IMR-90 (cell line): ENCODE results near the gene ASB4. TPM values are rescaled to one million over a fixed set of nuclear protein-coding genes. Genes with fewer than 3 reads are reported as not detected.

Experiments
- ATAC-seq: fragments of 200-7000 bp; cut with Tn5 transposase; 2 replicates; pipeline ENCODE4 v1.9.1; 2020; ENCODE audit warnings: low read depth, mild to moderate bottlenecking, moderate library complexity
- BruUV-seq: library from RNA; stranded (reverse); fragments of 400-500 nt; replicated peaks from 2 replicates; lab custom pipeline; 2021; lab: Mats Ljungman, UMichigan
- CTCF ChIA-PET: fragments of 300-600 bp; formaldehyde crosslinking; extraction: SDS; loops from one replicate; lab custom pipeline; 2021; ENCODE audit warnings: antibody characterized with exemption; lab: Yijun Ruan, JAX
- POLR2A ChIA-PET: fragments of 300-600 bp; sonication (Branson Sonifier 250); formaldehyde crosslinking; loops from one replicate; lab custom pipeline; 2022; ENCODE audit warnings: antibody characterized with exemption; ENCODE audit not compliant: unreplicated experiment; lab: Charles Lee
- DNase-seq: peaks from one replicate; pipeline ENCODE4 v3.0.0; 2013
- H2AFZ ChIP-seq: replicated peaks from 2 replicates; pipeline ENCODE3; 2013; ENCODE audit warnings: low read length, mild to moderate bottlenecking; ENCODE audit not compliant: poor library complexity
- H2AK5ac ChIP-seq: 2 replicates; pipeline ENCODE4 v1.6.1; 2013; ENCODE audit warnings: low read depth, low read length, inconsistent platforms
- H2AK9ac ChIP-seq: replicated peaks from 2 replicates; pipeline ENCODE3; 2013; ENCODE audit warnings: mild to moderate bottlenecking, low read depth, low read length, moderate library complexity; ENCODE audit not compliant: poor library complexity
- H2BK120ac ChIP-seq: 2 replicates; pipeline ENCODE4 v1.6.1; 2013; ENCODE audit warnings: low read depth, low read length, inconsistent platforms
- H2BK15ac ChIP-seq: 3 replicates; pipeline ENCODE4 v1.6.1; 2013; ENCODE audit warnings: low read depth, low read length, inconsistent platforms
- H2BK20ac ChIP-seq: 2 replicates; pipeline ENCODE4 v1.6.1; 2013; ENCODE audit warnings: low read depth, mild to moderate bottlenecking, inconsistent platforms, low read length, moderate library complexity
- H2BK5ac ChIP-seq: 2 replicates; pipeline ENCODE4 v1.6.1; 2013; ENCODE audit warnings: mild to moderate bottlenecking, low read depth, low read length, inconsistent platforms; ENCODE audit not compliant: poor library complexity, severe bottlenecking
- H3K14ac ChIP-seq: replicated peaks from 2 replicates; pipeline ENCODE4 v1.6.1; 2013; ENCODE audit warnings: low read depth, low read length, inconsistent platforms
- H3K18ac ChIP-seq: 2 replicates; pipeline ENCODE4 v1.6.1; 2013; ENCODE audit warnings: low read depth, low read length, control low read depth
- H3K23ac ChIP-seq: 2 replicates; pipeline ENCODE4 v1.6.1; 2013; ENCODE audit warnings: low read depth, low read length, inconsistent platforms
- H3K27ac ChIP-seq: 2 replicates; pipeline ENCODE4 v1.5.1; 2013; ENCODE audit warnings: mild to moderate bottlenecking, control low read depth, low read length; ENCODE audit not compliant: insufficient read depth
- H3K27me3 ChIP-seq: 2 replicates; pipeline ENCODE4 v1.6.1; 2013; ENCODE audit warnings: low read length; ENCODE audit not compliant: control insufficient read depth, insufficient read depth
- H3K36me3 ChIP-seq: 2 replicates; pipeline ENCODE4 v1.6.1; 2013; ENCODE audit warnings: low read length, mixed read lengths; ENCODE audit not compliant: control insufficient read depth, insufficient read depth
- H3K4ac ChIP-seq: 2 replicates; pipeline ENCODE4 v1.6.1; 2013; ENCODE audit warnings: low read depth, low read length, inconsistent platforms
- H3K4me1 ChIP-seq: 2 replicates; pipeline ENCODE4 v1.6.1; 2013; ENCODE audit warnings: low read length, mixed read lengths; ENCODE audit not compliant: control insufficient read depth, insufficient read depth
- H3K4me2 ChIP-seq: 2 replicates; pipeline ENCODE4 v1.6.1; 2013; ENCODE audit warnings: low read depth, mild to moderate bottlenecking, control low read depth, low read length, moderate library complexity
- H3K4me3 ChIP-seq: 2 replicates; pipeline ENCODE4 v1.5.1; 2013; ENCODE audit warnings: low read depth, mild to moderate bottlenecking, control low read depth, low read length, moderate library complexity; ENCODE audit not compliant: insufficient read depth
- H3K56ac ChIP-seq: 2 replicates; pipeline ENCODE4 v1.6.1; 2013; ENCODE audit warnings: low read length, inconsistent platforms; ENCODE audit not compliant: insufficient read depth; ENCODE audit errors: extremely low read depth
- H3K79me1 ChIP-seq, 2 experiments: 2 replicates each; pipeline ENCODE4 v1.6.1; 2013; ENCODE audit warnings: low read length in 2 of 2, inconsistent platforms in 1 of 2, low read depth in 1 of 2
- H3K9ac ChIP-seq: 2 replicates; pipeline ENCODE4 v1.6.1; 2013; ENCODE audit warnings: low read depth, low read length, control low read depth
- H3K9me1 ChIP-seq: 2 replicates; pipeline ENCODE4 v1.6.1; 2013; ENCODE audit warnings: low read length, inconsistent platforms; ENCODE audit not compliant: insufficient read depth
- H3K9me3 ChIP-seq: 2 replicates; pipeline ENCODE4 v1.6.1; 2013; ENCODE audit warnings: low read length; ENCODE audit not compliant: control insufficient read depth, insufficient read depth
- H4K20me1 ChIP-seq: 2 replicates; pipeline ENCODE4 v1.6.1; 2013; ENCODE audit warnings: low read length, inconsistent platforms; ENCODE audit not compliant: insufficient read depth
- H4K5ac ChIP-seq: 2 replicates; pipeline ENCODE4 v1.6.1; 2013; ENCODE audit warnings: mild to moderate bottlenecking, low read depth, low read length, control low read depth
- H4K8ac ChIP-seq, 2 experiments: 2 replicates each; pipeline ENCODE4 v1.6.1; 2013; ENCODE audit warnings: low read depth in 2 of 2, low read length in 2 of 2, control low read depth in 1 of 2, inconsistent platforms in 1 of 2
- H4K91ac ChIP-seq: 2 replicates; pipeline ENCODE4 v1.6.1; 2013; ENCODE audit warnings: low read depth, low read length, inconsistent platforms; ENCODE audit not compliant: insufficient read depth
- BHLHE40 ChIP-seq: fragments of 150-350 bp; IDR thresholded peaks from 2 replicates; pipeline ENCODE4 v1.6.1; 2016; ENCODE audit warnings: mild to moderate bottlenecking, low read depth, low read length
- CHD1 ChIP-seq: IDR thresholded peaks from 2 replicates; pipeline ENCODE4 v1.6.1; 2012; ENCODE audit warnings: low read depth, low read length, improper control_type of control experiment
- CTCF ChIP-seq: conservative IDR thresholded peaks from 2 replicates; pipeline ENCODE4 v1.5.1; 2012; ENCODE audit warnings: mild to moderate bottlenecking, low read depth, low read length, improper control_type of control experiment
- ELK1 ChIP-seq: fragments of 150-350 bp; IDR thresholded peaks from 2 replicates; pipeline ENCODE4 v1.6.1; 2016; ENCODE audit warnings: low read depth, mild to moderate bottlenecking, low read length, moderate library complexity, borderline replicate concordance
- FOS ChIP-seq: fragments of 150-350 bp; IDR thresholded peaks from 2 replicates; pipeline ENCODE4 v1.6.1; 2016; ENCODE audit warnings: low read depth, low read length
- MAFK ChIP-seq: IDR thresholded peaks from 2 replicates; pipeline ENCODE4 v1.6.1; 2012; ENCODE audit warnings: low read depth, low read length, improper control_type of control experiment
- MXI1 ChIP-seq: IDR thresholded peaks from 2 replicates; pipeline ENCODE4 v1.6.1; 2012; ENCODE audit warnings: low read depth, mild to moderate bottlenecking, low read length, moderate library complexity, borderline replicate concordance
- NFE2L2 ChIP-seq: fragments of 150-350 bp; IDR thresholded peaks from 2 replicates; pipeline ENCODE4 v1.6.1; 2016; ENCODE audit warnings: low read depth, mild to moderate bottlenecking, low read length
- POLR2A ChIP-seq: IDR thresholded peaks from 2 replicates; pipeline ENCODE4 v1.6.1; 2012; ENCODE audit warnings: mild to moderate bottlenecking, low read depth, low read length
- RAD21 ChIP-seq: IDR thresholded peaks from 2 replicates; pipeline ENCODE4 v1.6.1; 2012; ENCODE audit warnings: low read length, improper control_type of control experiment
- RCOR1 ChIP-seq: IDR thresholded peaks from 2 replicates; pipeline ENCODE4 v1.6.1; 2012; ENCODE audit warnings: mild to moderate bottlenecking, low read length, improper control_type of control experiment; ENCODE audit not compliant: insufficient replicate concordance
- RFX5 ChIP-seq: IDR thresholded peaks from 2 replicates; pipeline ENCODE4 v1.8.0; 2012; ENCODE audit warnings: low read depth, mild to moderate bottlenecking, low read length, moderate library complexity
- SMC3 ChIP-seq: fragments of 150-350 bp; IDR thresholded peaks from 2 replicates; pipeline ENCODE4 v1.6.1; 2016; ENCODE audit warnings: low read depth, mild to moderate bottlenecking, antibody characterized with exemption, low read length, moderate library complexity
- USF2 ChIP-seq: fragments of 150-350 bp; IDR thresholded peaks from 2 replicates; pipeline ENCODE4 v1.6.1; 2017; ENCODE audit warnings: mild to moderate bottlenecking, antibody characterized with exemption, low read length, low read depth
- WGBS, 2 experiments: methylation state at CpG; one replicate each; pipeline versions ENCODE4 v1.1.5 to v1.1.7; 2013; ENCODE audit warnings: missing lambda C conversion rate in 2 of 2; ENCODE audit not compliant: insufficient read length in 1 of 2; ENCODE audit errors: extremely low coverage in 2 of 2; 5-methylcytosine and 5-hydroxymethylcytosine counted together
- dilution Hi-C: fragments of 300-500 bp; cut with HindIII; formaldehyde crosslinking; loops from one replicate; pipeline ENCODE4 v1.14.3; 2018; ENCODE audit warnings: low sequenced_read_pairs; ENCODE audit not compliant: unreplicated experiment
- in situ Hi-C: fragments of 300-500 bp; cut with MboI; formaldehyde crosslinking; loops from 3 replicates; pipeline ENCODE4 v1.14.3; 2019; ENCODE audit warnings: low sequenced_read_pairs, inconsistent platforms, mixed read lengths
- intact Hi-C: fragments of 100-400 bp; cut with micrococcal nuclease; formaldehyde crosslinking; loops from 2 replicates; pipeline ENCODE4 v1.10.0; 2022
- polyA plus RNA-seq, 3 experiments: library from polyadenylated mRNA; depleted of rRNA; stranded (reverse); fragments of >200 nt; gene quantifications; 2 replicates each; pipeline ENCODE4 v1.2.3, GENCODE V29; 2012; ENCODE audit warnings: low replicate concordance in 1 of 3
- total RNA-seq: library from RNA; depleted of rRNA; stranded (reverse); fragments of >200 nt; gene quantifications from 2 replicates; pipeline ENCODE4 v1.2.3, GENCODE V29; 2012

Gene ASB4
- total and polyA plus RNA-seq, 2 of the 4 experiments (the other 2 are of a cell fraction): not detected

GRCh38 chr7:95545007-95545615 lies 59.4 kb downstream of the ASB4 start (continued):
- TF ChIP-seq BHLHE40: no peak

GRCh38 chr7:95545673-95546072 lies 59.9 kb downstream of the ASB4 start:
- WGBS, 2 experiments: no CpG with 5 or more reads among the region's 1 CpG
- H3K4me3 ChIP-seq: no peak overlapping the region
- H3K79me1 ChIP-seq: no peaks in the 10 kb centered on the region
- dilution Hi-C loops: no loop called here
- intact Hi-C loops: loop anchor here (1.0 to 2.0 kb wide), 3 partner anchors 18 to 139 kb away; no protein-coding TSS in a partner anchor
- BruUV-seq: no TSS peak
- no peak for ATAC-seq
- H4K91ac ChIP-seq: no peak overlapping the region
- no peaks in the 10 kb centered on the region for H4K20me1 ChIP-seq
- ChIA-PET CTCF (interaction anchor here (0.6 to 3.5 kb wide), 10 partner anchors 13 to 152 kb away, joined by 3 to 25 read pairs (median 6); no protein-coding TSS in a partner anchor), POLR2A (no interaction called here)
- no peak overlapping the region for H2BK15ac ChIP-seq
- no peak overlapping the region for H2AK5ac ChIP-seq
- no peaks in the 10 kb centered on the region for H3K36me3 ChIP-seq
- no peak overlapping the region for H3K4ac ChIP-seq
- no peak overlapping the region for H2BK120ac ChIP-seq
- H3K9ac ChIP-seq: no peak overlapping the region
- H3K9me1 ChIP-seq: no peaks in the 10 kb centered on the region
- in situ Hi-C loops: no loop called here
- H4K8ac ChIP-seq: no peak overlapping the region
- no peak overlapping the region for H3K23ac ChIP-seq
- peaks cover 2% of the 10 kb centered on the region for H3K27me3 ChIP-seq
- no peak overlapping the region for H3K4me2 ChIP-seq
- H3K14ac ChIP-seq: no peak overlapping the region
- H3K27ac ChIP-seq: no peak overlapping the region
- H3K9me3 ChIP-seq: no peaks in the 10 kb centered on the region
- DNase-seq: no peak
- no peak overlapping the region for H2AFZ ChIP-seq
- H2BK20ac ChIP-seq: no peak overlapping the region
- no peak overlapping the region for H3K18ac ChIP-seq
- H3K4me1 ChIP-seq: no peaks in the 10 kb centered on the region
- no peak overlapping the region for H4K5ac ChIP-seq
- no peak overlapping the region for H2BK5ac ChIP-seq
- H3K56ac ChIP-seq: no peak overlapping the region
- no peak overlapping the region for H2AK9ac ChIP-seq
- TF ChIP-seq BHLHE40 (no peak), FOS (no peak), CTCF (no peak), POLR2A (no peak), USF2 (no peak), CHD1 (no peak), RFX5 (no peak), RAD21 (no peak), ELK1 (no peak), NFE2L2 (no peak), RCOR1 (no peak), MXI1 (no peak), MAFK (no peak), SMC3 (no peak)
